H1 (cell line): Measurements from ENCODE around the gene KIT. TPM values are rescaled to one million over a fixed set of nuclear protein-coding genes. Genes with fewer than 3 reads are reported as not detected.

ENCODE experiments used
- HDAC2 ChIP-seq, 2 experiments: fragments of 300-600 bp in 1 of 2; sonication (generic) in 1 of 2; IDR thresholded peaks; 2 replicates each; pipeline ENCODE4 v1.6.1; 2011 to 2012; ENCODE audit warnings: low read depth in 2 of 2, low read length in 2 of 2, mild to moderate bottlenecking in 2 of 2, moderate library complexity in 2 of 2, borderline replicate concordance in 1 of 2, inconsistent platforms in 1 of 2
- RBBP5 ChIP-seq: IDR thresholded peaks from 2 replicates; pipeline ENCODE4 v1.7.1; 2012; ENCODE audit warnings: low read depth, mild to moderate bottlenecking, inconsistent platforms, low read length, moderate library complexity, borderline replicate concordance
- SAP30 ChIP-seq: fragments of 300-600 bp; sonication (generic); IDR thresholded peaks from 2 replicates; pipeline ENCODE4 v1.7.1; 2012; ENCODE audit warnings: low read length, moderate library complexity, mild to moderate bottlenecking, inconsistent platforms; ENCODE audit not compliant: insufficient read depth, insufficient replicate concordance
- SIN3A ChIP-seq, 2 experiments: IDR thresholded peaks in 1 of 2; conservative IDR thresholded peaks in 1 of 2; 2 replicates each; pipeline ENCODE4 v1.6.1; 2011 to 2012; ENCODE audit warnings: low read length in 2 of 2, improper control_type of control experiment in 1 of 2, low read depth in 1 of 2, mild to moderate bottlenecking in 1 of 2
- SIX5 ChIP-seq: IDR thresholded peaks from 2 replicates; pipeline ENCODE4 v1.6.1; 2011; ENCODE audit warnings: mild to moderate bottlenecking, low read depth, low read length
- polyA plus RNA-seq, 7 experiments: library from polyadenylated mRNA; depleted of rRNA in 3 of 7; stranded (reverse) in 5 of 7; unstranded in 2 of 7; fragments of >200 nt in 5 of 7; fragments of 200-250 nt in 2 of 7; gene quantifications; 1 replicate in 5 of 7; 2 replicates in 1 of 7; 4 replicates in 1 of 7; pipeline versions ENCODE4 v1.2.1 to v1.2.3, GENCODE V29; 2011 to 2013; ENCODE audit warnings: missing spikeins in 2 of 7, mixed read lengths in 2 of 7
- total RNA-seq: library from RNA; stranded (reverse); fragmentation: NEBNext Ultra II Directional; extraction: Animal tissue kit (Norgen Biotek cat#: 25700); gene quantifications from 2 replicates; pipeline ENCODE4 v1.2.1, GENCODE V29; 2021
- TF ChIP-seq, protein P1 (sequence below): fragments of 300-600 bp; sonication (generic); IDR thresholded peaks from 2 replicates; pipeline ENCODE4 v1.7.1; 2012; ENCODE audit warnings: low read length, moderate library complexity, mild to moderate bottlenecking, inconsistent platforms; ENCODE audit not compliant: insufficient replicate concordance

KIT gene
- total and polyA plus RNA-seq, 2 of the 8 experiments (the other 6 are each of a cell fraction or from before 2014, with no cell fraction given), result 14.4 to 24.8 TPM

GRCh38 chr4:54737421-54737820 is 79.7 kb downstream of the KIT start (continued):
- TF ChIP-seq SAP30 (no peak), SIN3A (conservative IDR thresholded peaks at IDR 0.05 in 1 of 2, IDR thresholded peaks at IDR 0.05 in 1 of 2; ENCODE audit: low read depth in 1 of 2, low read length in 2 of 2) (no peak), RBBP5 (no peak), HDAC2 (IDR thresholded peaks at IDR 0.05; ENCODE audit: borderline replicate concordance in 1 of 2, low read depth in 2 of 2, low read length in 2 of 2) (no peak), SIX5 (no peak)
- TF ChIP-seq, protein P1, sequence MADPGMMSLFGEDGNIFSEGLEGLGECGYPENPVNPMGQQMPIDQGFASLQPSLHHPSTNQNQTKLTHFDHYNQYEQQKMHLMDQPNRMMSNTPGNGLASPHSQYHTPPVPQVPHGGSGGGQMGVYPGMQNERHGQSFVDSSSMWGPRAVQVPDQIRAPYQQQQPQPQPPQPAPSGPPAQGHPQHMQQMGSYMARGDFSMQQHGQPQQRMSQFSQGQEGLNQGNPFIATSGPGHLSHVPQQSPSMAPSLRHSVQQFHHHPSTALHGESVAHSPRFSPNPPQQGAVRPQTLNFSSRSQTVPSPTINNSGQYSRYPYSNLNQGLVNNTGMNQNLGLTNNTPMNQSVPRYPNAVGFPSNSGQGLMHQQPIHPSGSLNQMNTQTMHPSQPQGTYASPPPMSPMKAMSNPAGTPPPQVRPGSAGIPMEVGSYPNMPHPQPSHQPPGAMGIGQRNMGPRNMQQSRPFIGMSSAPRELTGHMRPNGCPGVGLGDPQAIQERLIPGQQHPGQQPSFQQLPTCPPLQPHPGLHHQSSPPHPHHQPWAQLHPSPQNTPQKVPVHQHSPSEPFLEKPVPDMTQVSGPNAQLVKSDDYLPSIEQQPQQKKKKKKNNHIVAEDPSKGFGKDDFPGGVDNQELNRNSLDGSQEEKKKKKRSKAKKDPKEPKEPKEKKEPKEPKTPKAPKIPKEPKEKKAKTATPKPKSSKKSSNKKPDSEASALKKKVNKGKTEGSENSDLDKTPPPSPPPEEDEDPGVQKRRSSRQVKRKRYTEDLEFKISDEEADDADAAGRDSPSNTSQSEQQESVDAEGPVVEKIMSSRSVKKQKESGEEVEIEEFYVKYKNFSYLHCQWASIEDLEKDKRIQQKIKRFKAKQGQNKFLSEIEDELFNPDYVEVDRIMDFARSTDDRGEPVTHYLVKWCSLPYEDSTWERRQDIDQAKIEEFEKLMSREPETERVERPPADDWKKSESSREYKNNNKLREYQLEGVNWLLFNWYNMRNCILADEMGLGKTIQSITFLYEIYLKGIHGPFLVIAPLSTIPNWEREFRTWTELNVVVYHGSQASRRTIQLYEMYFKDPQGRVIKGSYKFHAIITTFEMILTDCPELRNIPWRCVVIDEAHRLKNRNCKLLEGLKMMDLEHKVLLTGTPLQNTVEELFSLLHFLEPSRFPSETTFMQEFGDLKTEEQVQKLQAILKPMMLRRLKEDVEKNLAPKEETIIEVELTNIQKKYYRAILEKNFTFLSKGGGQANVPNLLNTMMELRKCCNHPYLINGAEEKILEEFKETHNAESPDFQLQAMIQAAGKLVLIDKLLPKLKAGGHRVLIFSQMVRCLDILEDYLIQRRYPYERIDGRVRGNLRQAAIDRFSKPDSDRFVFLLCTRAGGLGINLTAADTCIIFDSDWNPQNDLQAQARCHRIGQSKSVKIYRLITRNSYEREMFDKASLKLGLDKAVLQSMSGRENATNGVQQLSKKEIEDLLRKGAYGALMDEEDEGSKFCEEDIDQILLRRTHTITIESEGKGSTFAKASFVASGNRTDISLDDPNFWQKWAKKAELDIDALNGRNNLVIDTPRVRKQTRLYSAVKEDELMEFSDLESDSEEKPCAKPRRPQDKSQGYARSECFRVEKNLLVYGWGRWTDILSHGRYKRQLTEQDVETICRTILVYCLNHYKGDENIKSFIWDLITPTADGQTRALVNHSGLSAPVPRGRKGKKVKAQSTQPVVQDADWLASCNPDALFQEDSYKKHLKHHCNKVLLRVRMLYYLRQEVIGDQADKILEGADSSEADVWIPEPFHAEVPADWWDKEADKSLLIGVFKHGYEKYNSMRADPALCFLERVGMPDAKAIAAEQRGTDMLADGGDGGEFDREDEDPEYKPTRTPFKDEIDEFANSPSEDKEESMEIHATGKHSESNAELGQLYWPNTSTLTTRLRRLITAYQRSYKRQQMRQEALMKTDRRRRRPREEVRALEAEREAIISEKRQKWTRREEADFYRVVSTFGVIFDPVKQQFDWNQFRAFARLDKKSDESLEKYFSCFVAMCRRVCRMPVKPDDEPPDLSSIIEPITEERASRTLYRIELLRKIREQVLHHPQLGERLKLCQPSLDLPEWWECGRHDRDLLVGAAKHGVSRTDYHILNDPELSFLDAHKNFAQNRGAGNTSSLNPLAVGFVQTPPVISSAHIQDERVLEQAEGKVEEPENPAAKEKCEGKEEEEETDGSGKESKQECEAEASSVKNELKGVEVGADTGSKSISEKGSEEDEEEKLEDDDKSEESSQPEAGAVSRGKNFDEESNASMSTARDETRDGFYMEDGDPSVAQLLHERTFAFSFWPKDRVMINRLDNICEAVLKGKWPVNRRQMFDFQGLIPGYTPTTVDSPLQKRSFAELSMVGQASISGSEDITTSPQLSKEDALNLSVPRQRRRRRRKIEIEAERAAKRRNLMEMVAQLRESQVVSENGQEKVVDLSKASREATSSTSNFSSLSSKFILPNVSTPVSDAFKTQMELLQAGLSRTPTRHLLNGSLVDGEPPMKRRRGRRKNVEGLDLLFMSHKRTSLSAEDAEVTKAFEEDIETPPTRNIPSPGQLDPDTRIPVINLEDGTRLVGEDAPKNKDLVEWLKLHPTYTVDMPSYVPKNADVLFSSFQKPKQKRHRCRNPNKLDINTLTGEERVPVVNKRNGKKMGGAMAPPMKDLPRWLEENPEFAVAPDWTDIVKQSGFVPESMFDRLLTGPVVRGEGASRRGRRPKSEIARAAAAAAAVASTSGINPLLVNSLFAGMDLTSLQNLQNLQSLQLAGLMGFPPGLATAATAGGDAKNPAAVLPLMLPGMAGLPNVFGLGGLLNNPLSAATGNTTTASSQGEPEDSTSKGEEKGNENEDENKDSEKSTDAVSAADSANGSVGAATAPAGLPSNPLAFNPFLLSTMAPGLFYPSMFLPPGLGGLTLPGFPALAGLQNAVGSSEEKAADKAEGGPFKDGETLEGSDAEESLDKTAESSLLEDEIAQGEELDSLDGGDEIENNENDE, result no peak
- TF ChIP-seq, all 59 proteins: peak for 0
